HepG2 (cell line): ENCODE measurements around the gene IGF2BP3. TPM values are rescaled to one million over a fixed set of nuclear protein-coding genes. Genes with fewer than 3 reads are reported as not detected.
"Not testable (repeated sequence)": the region's sequence is repeated elsewhere in the genome, so short reads cannot be mapped to it uniquely, and the experiment has no call there.

Experiments
- ATAC-seq: fragments of 200-7000 bp; cut with Tn5 transposase; 3 replicates; pipeline ENCODE4 v1.9.1; 2020; ENCODE audit warnings: mild to moderate bottlenecking, moderate library complexity
- BruUV-seq: library from RNA; stranded (reverse); fragments of 400-500 nt; replicated peaks from 2 replicates; lab custom pipeline; 2021; lab: Mats Ljungman, UMichigan
- CTCF ChIA-PET: fragments of 300-600 bp; formaldehyde crosslinking; extraction: SDS; loops from one replicate; lab custom pipeline; 2021; ENCODE audit warnings: low total read pairs, inconsistent platforms, low intra/inter-chr PET ratio; lab: Yijun Ruan, JAX
- POLR2A ChIA-PET: fragments of 350-600 bp; sonication (Branson Sonifier 250); formaldehyde crosslinking; loops from one replicate; lab custom pipeline; 2020; ENCODE audit warnings: antibody characterized with exemption, inconsistent platforms; lab: Yijun Ruan, JAX
- DNase-seq: peaks from one replicate; pipeline ENCODE4 v3.0.0-alpha.2; 2015; ENCODE audit warnings: low spot score
- FAIRE-seq: peaks from 3 replicates; lab custom pipeline; 2011; peaks lifted over from hg19 to GRCh38; lab: Jason Lieb, UNC
- H2AFZ ChIP-seq: one replicate; pipeline ENCODE4 v1.6.1; 2011; ENCODE audit warnings: low read length, inconsistent platforms
- H3K27ac ChIP-seq: fragments of 300-600 bp; 3 replicates; pipeline ENCODE4 v1.8.0; 2011; ENCODE audit warnings: mixed run types, mild to moderate bottlenecking, mixed read lengths, low read length, inconsistent platforms; ENCODE audit not compliant: insufficient read depth; ENCODE audit errors: extremely low read length
- H3K27me3 ChIP-seq, 2 experiments: fragments of 200-600 bp in 1 of 2; 2 replicates in 1 of 2; 3 replicates in 1 of 2; pipeline versions ENCODE4 v1.6.0 to v1.8.0; 2011; ENCODE audit warnings: low read length in 2 of 2, mild to moderate bottlenecking in 2 of 2, moderate library complexity in 2 of 2, inconsistent platforms in 1 of 2; ENCODE audit not compliant: insufficient read depth in 2 of 2, control insufficient read depth in 1 of 2
- H3K36me3 ChIP-seq, 2 experiments: fragments of 200-600 bp in 1 of 2; replicated peaks in 1 of 2; 2 replicates in 1 of 2; 3 replicates in 1 of 2; pipeline versions ENCODE4 v1.5.1 to v1.8.0; 2011; ENCODE audit warnings: low read length in 2 of 2, inconsistent platforms in 1 of 2; ENCODE audit not compliant: insufficient read depth in 2 of 2, control insufficient read depth in 1 of 2
- H3K4me1 ChIP-seq: 2 replicates; pipeline ENCODE4 v1.5.1; 2012; ENCODE audit warnings: low read length, inconsistent platforms; ENCODE audit not compliant: insufficient read depth
- H3K4me2 ChIP-seq: 2 replicates; pipeline ENCODE4 v1.6.0; 2011; ENCODE audit warnings: low read depth, low read length, inconsistent platforms
- H3K4me3 ChIP-seq, 3 experiments: fragments of 200-600 bp in 1 of 3; sonication (generic), shearing (Covaris generic) in 1 of 3; replicated peaks in 1 of 3; 2 replicates each; pipeline ENCODE4 v1.5.1; 2011 to 2016; ENCODE audit warnings: low read length in 3 of 3, inconsistent platforms in 2 of 3, low read depth in 2 of 3, mild to moderate bottlenecking in 2 of 3, control low read depth in 1 of 3, mixed read lengths in 1 of 3; ENCODE audit not compliant: insufficient read depth in 1 of 3
- H3K79me2 ChIP-seq: one replicate; pipeline ENCODE4 v1.6.1; 2011; ENCODE audit warnings: low read length, inconsistent platforms; ENCODE audit not compliant: insufficient read depth
- H3K9ac ChIP-seq: 2 replicates; pipeline ENCODE4 v1.6.0; 2011; ENCODE audit warnings: mild to moderate bottlenecking, low read depth, low read length, inconsistent platforms; ENCODE audit not compliant: insufficient read depth
- H3K9me3 ChIP-seq: 2 replicates; pipeline ENCODE4 v1.5.1; 2012; ENCODE audit warnings: mild to moderate bottlenecking, low read length
- H4K20me1 ChIP-seq: 2 replicates; pipeline ENCODE4 v1.6.0; 2011; ENCODE audit warnings: inconsistent platforms, mild to moderate bottlenecking, low read length, moderate library complexity; ENCODE audit not compliant: insufficient read depth
- SIN3B ChIP-seq: fragments of 150-350 bp; IDR thresholded peaks from 2 replicates; pipeline ENCODE4 v1.6.1; 2014; ENCODE audit warnings: low read length
- SRSF1 ChIP-seq: fragments of 200-400 bp; formaldehyde crosslinking; optimal IDR thresholded peaks from 2 replicates; pipeline ENCODE3; 2017; ENCODE audit warnings: mild to moderate bottlenecking, low read depth, low read length, moderate library complexity
- TAF15 ChIP-seq: fragments of 200-400 bp; formaldehyde crosslinking; IDR thresholded peaks from one replicate; pipeline ENCODE4 v1.6.1; 2018; ENCODE audit warnings: mild to moderate bottlenecking, low read depth, low read length; ENCODE audit not compliant: poor library complexity, severe bottlenecking
- TOPORS ChIP-seq: sonication (generic); formaldehyde crosslinking; IDR thresholded peaks from 2 replicates; pipeline ENCODE4 v1.8.0; 2023; ENCODE audit warnings: mild to moderate bottlenecking, missing genetic modification reagents
- WGBS: methylation state at CpG from one replicate; pipeline ENCODE4 v1.1.6; 2017; ENCODE audit warnings: low lambda C conversion rate; 5-methylcytosine and 5-hydroxymethylcytosine counted together
- in situ Hi-C: cut with HindIII; loops from 2 replicates; pipeline ENCODE4 v1.10.0; 2017; ENCODE audit warnings: low pct_unique_long_range_greater_than_20kb; ENCODE audit not compliant: extremely low pct_ligation_motif_present
- intact Hi-C: fragments of 100-400 bp; cut with micrococcal nuclease; formaldehyde crosslinking; loops from one replicate; pipeline ENCODE4 v1.10.0; 2022; ENCODE audit not compliant: unreplicated experiment
- polyA plus RNA-seq, 8 experiments: library from polyadenylated mRNA; depleted of rRNA in 3 of 8; stranded (reverse) in 7 of 8; unstranded in 1 of 8; fragments of >200 nt; fragmentation: Illumina TruSeq in 4 of 8; extraction: Trizol in 4 of 8; gene quantifications; 2 replicates each; pipeline versions ENCODE4 v1.2.1 to v1.2.3, GENCODE V29; 2011 to 2016; ENCODE audit warnings: low read depth in 4 of 8, missing spikeins in 1 of 8, mixed read lengths in 1 of 8; ENCODE audit not compliant: insufficient read depth in 1 of 8
- total RNA-seq, 5 experiments: library from RNA; depleted of rRNA; stranded (reverse); fragments of >200 nt; fragmentation: Illumina TruSeq; extraction: Trizol; gene quantifications; 2 replicates each; pipeline ENCODE4 v1.2.3, GENCODE V29; 2016; ENCODE audit warnings: low read depth in 1 of 5
- TF ChIP-seq, protein P1 (sequence below): sonication (generic); formaldehyde crosslinking; IDR thresholded peaks from 2 replicates; pipeline ENCODE4 v1.4.0; 2020; ENCODE audit warnings: missing genetic modification reagents, mild to moderate bottlenecking, borderline replicate concordance
- TF ChIP-seq, protein P2 (sequence below): IDR thresholded peaks from 2 replicates; pipeline ENCODE4 v1.6.1; 2018; ENCODE audit warnings: missing genetic modification reagents

The IGF2BP3 gene
- total and polyA plus RNA-seq, 2 of the 13 experiments (the other 11 are each of a cell fraction or from before 2014, with no cell fraction given), result 37.7 to 39.5 TPM

DNA sequence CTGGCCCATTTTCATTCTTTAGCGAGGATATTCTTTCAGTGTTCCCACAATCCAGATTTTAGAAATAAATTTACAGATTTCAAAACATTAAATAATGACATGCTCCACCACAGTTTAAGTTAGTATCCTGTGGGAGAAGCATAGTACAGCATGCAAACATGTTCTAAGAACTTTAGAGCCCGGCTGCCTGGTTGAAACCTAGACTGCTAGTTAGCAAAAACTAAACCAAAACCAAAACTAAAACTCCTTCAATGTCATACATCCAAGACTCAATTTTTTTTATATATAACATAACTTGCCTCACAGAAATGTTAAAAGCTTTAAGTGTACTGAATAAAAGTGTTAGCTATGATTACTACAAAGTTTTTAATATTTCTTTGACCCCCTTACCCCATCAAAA, 44.5 kb upstream of the IGF2BP3 start (continued):
- TF ChIP-seq, protein P1, sequence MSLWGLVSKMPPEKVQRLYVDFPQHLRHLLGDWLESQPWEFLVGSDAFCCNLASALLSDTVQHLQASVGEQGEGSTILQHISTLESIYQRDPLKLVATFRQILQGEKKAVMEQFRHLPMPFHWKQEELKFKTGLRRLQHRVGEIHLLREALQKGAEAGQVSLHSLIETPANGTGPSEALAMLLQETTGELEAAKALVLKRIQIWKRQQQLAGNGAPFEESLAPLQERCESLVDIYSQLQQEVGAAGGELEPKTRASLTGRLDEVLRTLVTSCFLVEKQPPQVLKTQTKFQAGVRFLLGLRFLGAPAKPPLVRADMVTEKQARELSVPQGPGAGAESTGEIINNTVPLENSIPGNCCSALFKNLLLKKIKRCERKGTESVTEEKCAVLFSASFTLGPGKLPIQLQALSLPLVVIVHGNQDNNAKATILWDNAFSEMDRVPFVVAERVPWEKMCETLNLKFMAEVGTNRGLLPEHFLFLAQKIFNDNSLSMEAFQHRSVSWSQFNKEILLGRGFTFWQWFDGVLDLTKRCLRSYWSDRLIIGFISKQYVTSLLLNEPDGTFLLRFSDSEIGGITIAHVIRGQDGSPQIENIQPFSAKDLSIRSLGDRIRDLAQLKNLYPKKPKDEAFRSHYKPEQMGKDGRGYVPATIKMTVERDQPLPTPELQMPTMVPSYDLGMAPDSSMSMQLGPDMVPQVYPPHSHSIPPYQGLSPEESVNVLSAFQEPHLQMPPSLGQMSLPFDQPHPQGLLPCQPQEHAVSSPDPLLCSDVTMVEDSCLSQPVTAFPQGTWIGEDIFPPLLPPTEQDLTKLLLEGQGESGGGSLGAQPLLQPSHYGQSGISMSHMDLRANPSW (CRISPR knock-in tag), result no peak
- TF ChIP-seq SRSF1, result no peak
- no peak for TF ChIP-seq SIN3B
- no peak for TF ChIP-seq TAF15
- no peak for TF ChIP-seq TOPORS
- TF ChIP-seq, protein P2, sequence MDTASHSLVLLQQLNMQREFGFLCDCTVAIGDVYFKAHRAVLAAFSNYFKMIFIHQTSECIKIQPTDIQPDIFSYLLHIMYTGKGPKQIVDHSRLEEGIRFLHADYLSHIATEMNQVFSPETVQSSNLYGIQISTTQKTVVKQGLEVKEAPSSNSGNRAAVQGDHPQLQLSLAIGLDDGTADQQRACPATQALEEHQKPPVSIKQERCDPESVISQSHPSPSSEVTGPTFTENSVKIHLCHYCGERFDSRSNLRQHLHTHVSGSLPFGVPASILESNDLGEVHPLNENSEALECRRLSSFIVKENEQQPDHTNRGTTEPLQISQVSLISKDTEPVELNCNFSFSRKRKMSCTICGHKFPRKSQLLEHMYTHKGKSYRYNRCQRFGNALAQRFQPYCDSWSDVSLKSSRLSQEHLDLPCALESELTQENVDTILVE, result no peak

DNA sequence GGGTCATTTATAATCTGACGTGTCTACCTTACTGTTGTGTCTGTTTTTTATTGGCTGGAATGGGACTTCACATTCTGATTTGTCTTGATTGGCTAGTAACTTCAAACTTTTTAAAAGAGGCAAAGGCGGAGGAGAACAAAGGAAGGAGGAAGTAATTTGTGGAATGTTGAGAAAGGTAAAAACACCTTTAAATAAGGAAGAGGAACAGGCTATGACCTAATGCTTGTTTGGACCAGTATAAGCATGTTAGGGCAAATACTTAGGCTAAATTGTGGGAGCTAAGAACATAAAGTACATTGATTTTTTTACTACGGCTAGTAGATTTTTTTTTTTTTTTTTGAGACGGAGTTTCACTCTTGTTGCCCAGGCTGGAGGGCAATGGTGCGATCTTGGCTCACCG, 43.5 kb upstream of the IGF2BP3 start:
- intact Hi-C loops, CTCF ChIA-PET, ATAC-seq, POLR2A ChIA-PET, in situ Hi-C loops, H4K20me1 ChIP-seq, H3K27ac ChIP-seq, FAIRE-seq, H3K4me3 ChIP-seq, H3K4me2 ChIP-seq, H2AFZ ChIP-seq, H3K9ac ChIP-seq, H3K27me3 ChIP-seq, H3K9me3 ChIP-seq, H3K4me1 ChIP-seq, DNase-seq: not testable (repeated sequence)
- 98% methylated on average over 6 of the region's 6 CpGs for WGBS
- Histone ChIP-seq H3K79me2 (peaks cover 39% of the 10 kb centered on the region), H3K36me3 (peaks cover 21 to 79% of the 10 kb centered on the region in 2 experiments)
- BruUV-seq, result TSS peak; percentile 53
